Measurements from ENCODE around the gene ARAP2. TPM values are rescaled to one million over a fixed set of nuclear protein-coding genes. Genes with fewer than 3 reads are reported as not detected.

Gene ARAP2
- total RNA-seq, 3 donors from 2014 or later (not counting 1 experiment from before 2014, with no cell fraction given) = 199 to 295 (median 270) TPM

GRCh38 chr4:36138220-36138619 is 106.1 kb downstream of the ARAP2 start:
- no peaks in the 10 kb centered on the region for H3K4me1 ChIP-seq (ENCODE audit: control insufficient read depth, insufficient read depth, low read length)
- no peaks in the 10 kb centered on the region for H3K9me3 ChIP-seq (ENCODE audit: control insufficient read depth, insufficient read depth, low read length)
- no peaks in the 10 kb centered on the region for H3K9me3 Mint-ChIP-seq
- H3K27me3 Mint-ChIP-seq (ENCODE audit: low read depth in 2 of 2) = no peaks in the 10 kb centered on the region
- H3K27ac ChIP-seq (ENCODE audit: low read length) = no peak overlapping the region
- no peaks in the 10 kb centered on the region for H3K36me3 Mint-ChIP-seq
- no peak for DNase-seq
- intact Hi-C loops (cut with micrococcal nuclease) = no loop called here
- no peak for ATAC-seq
- H3K4me3 Mint-ChIP-seq = no peak overlapping the region
- H3K27ac Mint-ChIP-seq = peak overlapping the region; percentile 4 to 26
- H3K36me3 ChIP-seq (ENCODE audit: control insufficient read depth, insufficient read depth, low read length) = peaks cover 46% of the 10 kb centered on the region
- no peaks in the 10 kb centered on the region for H3K27me3 ChIP-seq (ENCODE audit: control insufficient read depth, insufficient read depth, low read length)
- TF ChIP-seq, protein P1, sequence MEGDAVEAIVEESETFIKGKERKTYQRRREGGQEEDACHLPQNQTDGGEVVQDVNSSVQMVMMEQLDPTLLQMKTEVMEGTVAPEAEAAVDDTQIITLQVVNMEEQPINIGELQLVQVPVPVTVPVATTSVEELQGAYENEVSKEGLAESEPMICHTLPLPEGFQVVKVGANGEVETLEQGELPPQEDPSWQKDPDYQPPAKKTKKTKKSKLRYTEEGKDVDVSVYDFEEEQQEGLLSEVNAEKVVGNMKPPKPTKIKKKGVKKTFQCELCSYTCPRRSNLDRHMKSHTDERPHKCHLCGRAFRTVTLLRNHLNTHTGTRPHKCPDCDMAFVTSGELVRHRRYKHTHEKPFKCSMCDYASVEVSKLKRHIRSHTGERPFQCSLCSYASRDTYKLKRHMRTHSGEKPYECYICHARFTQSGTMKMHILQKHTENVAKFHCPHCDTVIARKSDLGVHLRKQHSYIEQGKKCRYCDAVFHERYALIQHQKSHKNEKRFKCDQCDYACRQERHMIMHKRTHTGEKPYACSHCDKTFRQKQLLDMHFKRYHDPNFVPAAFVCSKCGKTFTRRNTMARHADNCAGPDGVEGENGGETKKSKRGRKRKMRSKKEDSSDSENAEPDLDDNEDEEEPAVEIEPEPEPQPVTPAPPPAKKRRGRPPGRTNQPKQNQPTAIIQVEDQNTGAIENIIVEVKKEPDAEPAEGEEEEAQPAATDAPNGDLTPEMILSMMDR (IDR thresholded peaks at IDR 0.05) = no peak
- no peak overlapping the region for H3K4me3 ChIP-seq (ENCODE audit: low read length)
- peaks cover 12 to 18% of the 10 kb centered on the region in 2 donors for H3K4me1 Mint-ChIP-seq

GRCh38 chr4:36137336-36137735 is 107.0 kb downstream of the ARAP2 start:
- Histone ChIP-seq H3K9me3 (ENCODE audit: control insufficient read depth, insufficient read depth, low read length) (no peaks in the 10 kb centered on the region), H3K27ac (ENCODE audit: low read length) (no peak overlapping the region), H3K4me3 (ENCODE audit: low read length) (no peak overlapping the region), H3K36me3 (ENCODE audit: control insufficient read depth, insufficient read depth, low read length) (peaks cover 50% of the 10 kb centered on the region), H3K4me1 (ENCODE audit: control insufficient read depth, insufficient read depth, low read length) (no peaks in the 10 kb centered on the region), H3K27me3 (ENCODE audit: control insufficient read depth, insufficient read depth, low read length) (no peaks in the 10 kb centered on the region)
- ATAC-seq (no peak), DNase-seq (no peak)
- TF ChIP-seq, protein P1 (IDR thresholded peaks at IDR 0.05) = no peak
- WGBS (ENCODE audit: insufficient coverage) = 95% methylated on average over 3 of the region's 4 CpGs
- Mint-ChIP-seq H3K27ac (no peak overlapping the region), H3K9me3 (no peaks in the 10 kb centered on the region), H3K36me3 (no peaks in the 10 kb centered on the region), H3K27me3 (ENCODE audit: low read depth in 2 of 2) (no peaks in the 10 kb centered on the region), H3K4me3 (no peak overlapping the region), H3K4me1 (peaks cover 5 to 11% of the 10 kb centered on the region in 2 donors)
- intact Hi-C loops (cut with micrococcal nuclease) = no loop called here

GRCh38 chr4:36133658-36134057 is 110.7 kb downstream of the ARAP2 start:
- no peaks in the 10 kb centered on the region for H3K36me3 Mint-ChIP-seq
- peaks cover 13 to 14% of the 10 kb centered on the region in 2 donors for H3K4me1 Mint-ChIP-seq
- H3K36me3 ChIP-seq (ENCODE audit: control insufficient read depth, insufficient read depth, low read length) = peaks cover 61% of the 10 kb centered on the region
- H3K4me3 Mint-ChIP-seq = no peak overlapping the region
- no peak overlapping the region for H3K27ac ChIP-seq (ENCODE audit: low read length)
- TF ChIP-seq, protein P1 (IDR thresholded peaks at IDR 0.05) = no peak
- no peaks in the 10 kb centered on the region for H3K9me3 ChIP-seq (ENCODE audit: control insufficient read depth, insufficient read depth, low read length)
- ATAC-seq (no peak), DNase-seq (no peak)
- no peaks in the 10 kb centered on the region for H3K27me3 Mint-ChIP-seq (ENCODE audit: low read depth in 2 of 2)
- WGBS (ENCODE audit: insufficient coverage) = 73% methylated on average over 2 of the region's 3 CpGs
- no peaks in the 10 kb centered on the region for H3K27me3 ChIP-seq (ENCODE audit: control insufficient read depth, insufficient read depth, low read length)
- H3K4me1 ChIP-seq (ENCODE audit: control insufficient read depth, insufficient read depth, low read length) = no peaks in the 10 kb centered on the region
- H3K4me3 ChIP-seq (ENCODE audit: low read length) = no peak overlapping the region
- intact Hi-C loops (cut with micrococcal nuclease) = no loop called here
- H3K9me3 Mint-ChIP-seq = no peaks in the 10 kb centered on the region
- no peak overlapping the region for H3K27ac Mint-ChIP-seq

- Histone ChIP-seq H3K27ac (ENCODE audit: low read length) (no peak overlapping the region), H3K4me1 (ENCODE audit: control insufficient read depth, insufficient read depth, low read length) (no peaks in the 10 kb centered on the region), H3K36me3 (ENCODE audit: control insufficient read depth, insufficient read depth, low read length) (peaks cover 65% of the 10 kb centered on the region), H3K9me3 (ENCODE audit: control insufficient read depth, insufficient read depth, low read length) (no peaks in the 10 kb centered on the region), H3K27me3 (ENCODE audit: control insufficient read depth, insufficient read depth, low read length) (no peaks in the 10 kb centered on the region), H3K4me3 (ENCODE audit: low read length) (no peak overlapping the region)
- TF ChIP-seq, protein P1 (IDR thresholded peaks at IDR 0.05) = no peak
- intact Hi-C loops (cut with micrococcal nuclease) = no loop called here
- ATAC-seq (no peak), DNase-seq (no peak)
- H3K27ac Mint-ChIP-seq = no peak overlapping the region
- H3K4me1 Mint-ChIP-seq = peaks cover 13 to 14% of the 10 kb centered on the region in 2 donors
- no peaks in the 10 kb centered on the region for H3K27me3 Mint-ChIP-seq (ENCODE audit: low read depth in 2 of 2)
- WGBS (ENCODE audit: insufficient coverage) = 98% methylated on average over 2 of the region's 2 CpGs
- H3K4me3 Mint-ChIP-seq = no peak overlapping the region
- no peaks in the 10 kb centered on the region for H3K9me3 Mint-ChIP-seq
- no peaks in the 10 kb centered on the region for H3K36me3 Mint-ChIP-seq
Observed at GRCh38 chr4:36133086-36133485, 111.2 kb downstream of the ARAP2 start.

All from natural killer cell (primary cell).